Testis (tissue), 2 donors: ENCODE data around the gene PCCB.

Source experiments
- POLR2A ChIP-seq: fragments of 450-650 bp; IDR thresholded peaks from one replicate; pipeline ENCODE4 v1.6.1; 2017; ENCODE audit warnings: antibody characterized with exemption, mild to moderate bottlenecking, moderate library complexity
- TF ChIP-seq, protein P1 (sequence below), 3 experiments: fragments of 450-650 bp in 2 of 3; fragments of 200-600 bp in 1 of 3; sonication (generic) in 1 of 3; IDR thresholded peaks; one replicate each; pipeline ENCODE4 v1.5.1; 2016 to 2019; ENCODE audit warnings: antibody characterized with exemption in 3 of 3, mild to moderate bottlenecking in 2 of 3, moderate library complexity in 1 of 3

DNA sequence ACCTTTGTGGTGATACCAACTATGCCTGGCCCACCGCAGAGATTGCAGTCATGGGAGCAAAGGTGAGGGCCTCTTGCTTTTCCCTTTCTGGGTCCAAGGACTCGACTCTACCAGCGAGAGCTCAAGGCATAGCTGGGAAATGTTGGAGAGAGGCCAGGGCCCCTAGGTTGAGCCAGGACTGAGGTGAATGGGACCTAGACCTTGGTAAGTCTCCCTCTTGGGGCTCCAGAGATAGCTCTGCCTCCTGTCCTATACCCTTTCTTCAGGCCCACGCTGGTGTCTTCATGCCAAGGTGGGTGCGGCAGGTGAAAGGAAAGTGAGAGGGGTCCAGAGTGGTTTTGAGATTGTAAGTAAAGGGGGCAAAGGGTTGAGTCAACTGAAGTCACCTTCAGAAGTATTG, 77.5 kb downstream of the PCCB start:
- no peak for TF ChIP-seq POLR2A
- TF ChIP-seq, protein P1, sequence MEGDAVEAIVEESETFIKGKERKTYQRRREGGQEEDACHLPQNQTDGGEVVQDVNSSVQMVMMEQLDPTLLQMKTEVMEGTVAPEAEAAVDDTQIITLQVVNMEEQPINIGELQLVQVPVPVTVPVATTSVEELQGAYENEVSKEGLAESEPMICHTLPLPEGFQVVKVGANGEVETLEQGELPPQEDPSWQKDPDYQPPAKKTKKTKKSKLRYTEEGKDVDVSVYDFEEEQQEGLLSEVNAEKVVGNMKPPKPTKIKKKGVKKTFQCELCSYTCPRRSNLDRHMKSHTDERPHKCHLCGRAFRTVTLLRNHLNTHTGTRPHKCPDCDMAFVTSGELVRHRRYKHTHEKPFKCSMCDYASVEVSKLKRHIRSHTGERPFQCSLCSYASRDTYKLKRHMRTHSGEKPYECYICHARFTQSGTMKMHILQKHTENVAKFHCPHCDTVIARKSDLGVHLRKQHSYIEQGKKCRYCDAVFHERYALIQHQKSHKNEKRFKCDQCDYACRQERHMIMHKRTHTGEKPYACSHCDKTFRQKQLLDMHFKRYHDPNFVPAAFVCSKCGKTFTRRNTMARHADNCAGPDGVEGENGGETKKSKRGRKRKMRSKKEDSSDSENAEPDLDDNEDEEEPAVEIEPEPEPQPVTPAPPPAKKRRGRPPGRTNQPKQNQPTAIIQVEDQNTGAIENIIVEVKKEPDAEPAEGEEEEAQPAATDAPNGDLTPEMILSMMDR (IDR thresholded peaks at IDR 0.05) = no peak
